Left renal pelvis (tissue), 4 donors: ENCODE measurements around the gene PTPRQ. TPM values are rescaled to one million over a fixed set of nuclear protein-coding genes. Genes with fewer than 3 reads are reported as not detected.

Source experiments
- DNase-seq, 4 donors: peaks; one replicate each; pipeline ENCODE4 v3.0.0-alpha.2; 2013; ENCODE audit warnings: low read depth in 4 of 4, low spot score in 3 of 4
- polyA plus RNA-seq, 4 donors: library from polyadenylated mRNA; unstranded; fragments of 120-200 nt; gene quantifications; one replicate each; pipeline ENCODE4 v1.2.1, GENCODE V29; 2013; ENCODE audit not compliant: insufficient read length in 4 of 4

Gene PTPRQ
- polyA plus RNA-seq, 4 donors: 1.6 to 32.0 (median 19.8) TPM

- no peak for DNase-seq
Measured at GRCh38 chr12:80715713-80716249, 271.7 kb downstream of the PTPRQ start.

DNA sequence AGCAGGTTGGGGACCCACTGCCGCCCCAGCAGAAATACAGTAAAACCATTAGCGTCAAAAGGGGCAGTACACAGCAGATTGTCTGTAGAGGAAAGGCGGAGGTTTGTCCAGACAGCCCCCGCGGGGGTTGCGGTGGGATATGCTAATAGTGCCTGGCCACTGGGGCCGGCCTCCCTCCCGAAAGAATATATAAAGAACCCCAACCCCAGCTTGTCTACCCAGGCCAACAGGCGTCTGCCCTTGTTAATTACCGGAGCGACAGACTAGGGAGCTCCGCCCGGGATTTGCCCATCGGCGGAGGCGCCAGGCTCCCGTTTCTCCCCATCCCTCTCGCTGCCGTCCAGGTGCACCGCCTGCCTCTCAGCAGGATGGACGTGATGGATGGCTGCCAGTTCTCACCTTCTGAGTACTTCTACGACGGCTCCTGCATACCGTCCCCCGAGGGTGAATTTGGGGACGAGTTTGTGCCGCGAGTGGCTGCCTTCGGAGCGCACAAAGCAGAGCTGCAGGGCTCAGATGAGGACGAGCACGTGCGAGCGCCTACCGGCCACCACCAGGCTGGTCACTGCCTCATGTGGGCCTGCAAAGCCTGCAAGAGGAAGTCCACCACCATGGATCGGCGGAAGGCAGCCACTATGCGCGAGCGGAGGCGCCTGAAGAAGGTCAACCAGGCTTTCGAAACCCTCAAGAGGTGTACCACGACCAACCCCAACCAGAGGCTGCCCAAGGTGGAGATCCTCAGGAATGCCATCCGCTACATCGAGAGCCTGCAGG is 272.8 kb downstream of the PTPRQ start, which contains the start of gene MYF5:
TSS of gene MYF5 (plus strand) at position 217 of the 774 bp plus-strand sequence. CDS start at position 369, 152 bp downstream.
- DNase-seq: no peak

DNA sequence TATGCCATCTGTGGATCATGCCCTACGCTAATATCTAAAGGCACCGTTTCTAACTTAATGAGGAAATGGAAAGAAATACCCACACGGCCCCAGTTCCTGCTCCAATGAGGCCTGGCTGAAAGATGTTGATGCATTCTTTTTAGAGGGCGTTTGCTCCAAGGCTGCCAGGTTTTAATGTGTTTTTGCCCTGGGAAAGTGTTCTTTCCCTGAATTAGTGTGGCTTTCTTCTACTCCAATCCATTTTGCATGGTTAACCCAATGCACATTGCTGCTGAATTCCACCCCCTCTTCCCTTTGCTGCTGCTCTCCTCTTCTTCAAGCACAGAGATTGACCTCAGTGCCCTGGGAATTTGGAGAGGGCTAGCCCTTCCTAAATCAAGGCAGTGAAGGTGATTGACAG is 273.8 kb downstream of the PTPRQ start:
- DNase-seq: no peak

- no peak for DNase-seq
Measured at GRCh38 chr12:80720516-80720915, 276.5 kb downstream of the PTPRQ start.

DNA sequence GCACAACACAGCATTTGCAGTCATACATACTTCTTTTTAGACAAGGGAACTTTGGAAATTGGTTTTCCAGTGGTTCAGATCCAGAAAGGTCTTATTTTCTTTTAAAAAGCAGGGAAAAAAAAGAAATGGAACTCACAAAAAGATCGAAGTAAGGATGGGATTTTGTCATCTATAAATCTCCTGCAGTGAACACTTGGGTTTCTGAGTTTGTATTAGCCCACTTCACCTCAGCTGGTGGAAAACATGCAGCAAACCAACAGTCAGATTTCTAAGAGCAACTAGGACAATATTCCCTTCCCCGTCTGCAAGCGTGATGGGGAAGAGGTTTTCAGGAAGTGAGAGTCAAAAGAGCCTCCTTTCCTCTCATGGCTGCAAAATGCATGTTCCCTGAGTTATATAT is 277.3 kb downstream of the PTPRQ start:
- no peak for DNase-seq
